Fibroblast of lung (primary cell): ENCODE measurements around the gene AFAP1. TPM values are rescaled to one million over a fixed set of nuclear protein-coding genes. Genes with fewer than 3 reads are reported as not detected.

ENCODE experiments used
- DNase-seq, 2 donors: peaks; one replicate each; pipeline versions ENCODE4 v3.0.0 to v3.0.0-alpha.2; 2010; ENCODE audit warnings: low read depth in 2 of 2
- H2AFZ ChIP-seq: 2 replicates; pipeline ENCODE4 v1.5.1; 2012; ENCODE audit warnings: low read length, control low read depth, inconsistent platforms
- H3K27ac ChIP-seq: 2 replicates; pipeline ENCODE4 v1.5.1; 2011; ENCODE audit warnings: low read length, control low read depth; ENCODE audit not compliant: insufficient read depth
- H3K27me3 ChIP-seq: 2 replicates; pipeline ENCODE4 v1.5.1; 2011; ENCODE audit warnings: mild to moderate bottlenecking, low read length; ENCODE audit not compliant: control insufficient read depth, insufficient read depth
- H3K36me3 ChIP-seq: 2 replicates; pipeline ENCODE4 v1.5.1; 2011; ENCODE audit warnings: low read length; ENCODE audit not compliant: control insufficient read depth, insufficient read depth
- H3K4me1 ChIP-seq: 2 replicates; pipeline ENCODE4 v1.5.1; 2011; ENCODE audit warnings: low read length; ENCODE audit not compliant: control insufficient read depth, insufficient read depth; ENCODE audit errors: extremely low read depth
- H3K4me2 ChIP-seq: 2 replicates; pipeline ENCODE4 v1.5.1; 2011; ENCODE audit warnings: low read length, control low read depth; ENCODE audit not compliant: insufficient read depth; ENCODE audit errors: extremely low read depth
- H3K4me3 ChIP-seq, 4 experiments: fragments of 200-600 bp in 1 of 4; sonication (generic) in 1 of 4; replicated peaks in 1 of 4; 2 replicates each; pipeline ENCODE4 v1.5.1; 2011 to 2016; ENCODE audit warnings: low read length in 4 of 4, low read depth in 3 of 4, mild to moderate bottlenecking in 3 of 4, control low read depth in 2 of 4, inconsistent platforms in 1 of 4, mixed read lengths in 1 of 4; ENCODE audit not compliant: insufficient read depth in 1 of 4; ENCODE audit errors: control extremely low read depth in 1 of 4
- H3K79me2 ChIP-seq: 2 replicates; pipeline ENCODE4 v1.5.1; 2012; ENCODE audit warnings: mild to moderate bottlenecking, low read length, inconsistent platforms; ENCODE audit not compliant: control insufficient read depth, insufficient read depth
- H3K9ac ChIP-seq: 2 replicates; pipeline ENCODE4 v1.5.1; 2011; ENCODE audit warnings: mild to moderate bottlenecking, low read length, control low read depth; ENCODE audit not compliant: insufficient read depth
- H3K9me3 ChIP-seq: 2 replicates; pipeline ENCODE4 v1.5.1; 2012; ENCODE audit warnings: low read depth, low read length; ENCODE audit not compliant: control insufficient read depth, insufficient read depth
- H4K20me1 ChIP-seq: 2 replicates; pipeline ENCODE4 v1.5.1; 2011; ENCODE audit warnings: low read length; ENCODE audit not compliant: control insufficient read depth, insufficient read depth; ENCODE audit errors: extremely low read depth
- CTCF ChIP-seq, 2 donors: IDR thresholded peaks in 1 of 2; conservative IDR thresholded peaks in 1 of 2; 1 replicate in 1 of 2; 2 replicates in 1 of 2; pipeline ENCODE4 v1.5.1; 2011 to 2012; ENCODE audit warnings: low read length in 2 of 2, control low read depth in 1 of 2, inconsistent platforms in 1 of 2, low read depth in 1 of 2, mild to moderate bottlenecking in 1 of 2
- EZH2 ChIP-seq: IDR thresholded peaks from 2 replicates; pipeline ENCODE4 v1.5.1; 2012; ENCODE audit warnings: low read length, control low read depth, mild to moderate bottlenecking; ENCODE audit errors: missing control alignments
- polyA plus RNA-seq, 2 donors: library from polyadenylated mRNA; depleted of rRNA in 1 of 2; stranded (reverse) in 1 of 2; unstranded in 1 of 2; fragments of >200 nt; gene quantifications; 2 replicates each; pipeline ENCODE4 v1.2.1, GENCODE V29; 2011 to 2012; ENCODE audit warnings: missing spikeins in 1 of 2
- total RNA-seq: library from RNA; depleted of rRNA; stranded (reverse); fragments of >200 nt; gene quantifications from 2 replicates; pipeline ENCODE4 v1.2.1, GENCODE V29; 2014

Gene AFAP1
- total and polyA plus RNA-seq, 2 donors (not counting 1 experiment from before 2014, with no cell fraction given) = 21.8 to 30.1 TPM

GRCh38 chr4:7795983-7796382, 143.7 kb downstream of the AFAP1 start:
- H3K27me3 ChIP-seq = no peaks in the 10 kb centered on the region
- H2AFZ ChIP-seq = no peak overlapping the region
- no peak overlapping the region for H3K4me3 ChIP-seq
- H3K79me2 ChIP-seq = no peaks in the 10 kb centered on the region
- DNase-seq = no peak
- TF ChIP-seq CTCF (conservative IDR thresholded peaks at IDR 0.05 in 1 of 2, IDR thresholded peaks at IDR 0.05 in 1 of 2; ENCODE audit: low read depth in 1 of 2, low read length in 2 of 2) (no peak), EZH2 (no peak)
- no peaks in the 10 kb centered on the region for H4K20me1 ChIP-seq
- H3K27ac ChIP-seq = no peak overlapping the region
- no peaks in the 10 kb centered on the region for H3K9me3 ChIP-seq
- no peak overlapping the region for H3K9ac ChIP-seq
- no peak overlapping the region for H3K4me2 ChIP-seq
- peaks cover 17% of the 10 kb centered on the region for H3K36me3 ChIP-seq
- H3K4me1 ChIP-seq = no peaks in the 10 kb centered on the region

GRCh38 chr4:7793186-7793585, 146.5 kb downstream of the AFAP1 start:
- Histone ChIP-seq H3K4me2 (no peak overlapping the region), H3K9me3 (no peaks in the 10 kb centered on the region), H3K79me2 (no peaks in the 10 kb centered on the region), H2AFZ (no peak overlapping the region), H3K36me3 (peaks cover 11% of the 10 kb centered on the region), H3K4me3 (no peak overlapping the region), H4K20me1 (no peaks in the 10 kb centered on the region), H3K9ac (no peak overlapping the region), H3K4me1 (no peaks in the 10 kb centered on the region), H3K27ac (no peak overlapping the region), H3K27me3 (no peaks in the 10 kb centered on the region)
- no peak for TF ChIP-seq EZH2
- TF ChIP-seq CTCF (conservative IDR thresholded peaks at IDR 0.05 in 1 of 2, IDR thresholded peaks at IDR 0.05 in 1 of 2; ENCODE audit: low read depth in 1 of 2, low read length in 2 of 2) = no peak
- no peak for DNase-seq

GRCh38 chr4:7792616-7793015, 147.0 kb downstream of the AFAP1 start:
- Histone ChIP-seq H3K4me1 (no peaks in the 10 kb centered on the region), H3K27me3 (no peaks in the 10 kb centered on the region), H3K36me3 (peaks cover 11% of the 10 kb centered on the region), H3K9ac (no peak overlapping the region), H3K27ac (no peak overlapping the region), H3K4me2 (no peak overlapping the region), H2AFZ (no peak overlapping the region), H3K9me3 (no peaks in the 10 kb centered on the region), H3K4me3 (no peak overlapping the region), H3K79me2 (no peaks in the 10 kb centered on the region), H4K20me1 (no peaks in the 10 kb centered on the region)
- TF ChIP-seq EZH2 = no peak
- no peak for TF ChIP-seq CTCF (conservative IDR thresholded peaks at IDR 0.05 in 1 of 2, IDR thresholded peaks at IDR 0.05 in 1 of 2; ENCODE audit: low read depth in 1 of 2, low read length in 2 of 2)
- peak in 1 of 2 donors; percentile 41 for DNase-seq
